DMS 273 treated with DMSO at 0.1 percent for 48 hours (cell line): ENCODE results near the gene NCMAP.

ENCODE experiments used
- DNase-seq: peaks from one replicate; lab custom pipeline; 2025; lab: John Stamatoyannopoulos, UW

NCMAP gene

GRCh38 chr1:24570265-24571125, 14.6 kb downstream of the NCMAP start:
- DNase-seq = no peak

- DNase-seq = no peak
Observed at GRCh38 chr1:24572301-24572700, 16.4 kb downstream of the NCMAP start.

GRCh38 chr1:24575905-24576587, 20.2 kb downstream of the NCMAP start:
- DNase-seq = no peak

- DNase-seq = no peak
Observed at GRCh38 chr1:24578846-24579245, 23.0 kb downstream of the NCMAP start.

- DNase-seq = no peak
Observed at GRCh38 chr1:24580756-24581155, 24.9 kb downstream of the NCMAP start.

GRCh38 chr1:24584171-24584647, 28.3 kb downstream of the NCMAP start:
- DNase-seq = no peak

- no peak for DNase-seq
Observed at GRCh38 chr1:24586119-24586518, 30.2 kb downstream of the NCMAP start.

- no peak for DNase-seq
Observed at GRCh38 chr1:24586970-24587820, 31.3 kb downstream of the NCMAP start.

GRCh38 chr1:24588573-24588972, 32.7 kb downstream of the NCMAP start:
- no peak for DNase-seq

- DNase-seq = no peak
Observed at GRCh38 chr1:24589200-24589599, 33.3 kb downstream of the NCMAP start.

GRCh38 chr1:24591781-24592180, 35.9 kb downstream of the NCMAP start:
- no peak for DNase-seq

GRCh38 chr1:24594328-24594598, 38.4 kb downstream of the NCMAP start:
- DNase-seq = no peak

GRCh38 chr1:24596401-24596880, 40.6 kb downstream of the NCMAP start:
- no peak for DNase-seq

- DNase-seq = no peak
Observed at GRCh38 chr1:24599265-24599664, 43.4 kb downstream of the NCMAP start.

- no peak for DNase-seq
Observed at GRCh38 chr1:24600551-24600950, 44.7 kb downstream of the NCMAP start.

- no peak for DNase-seq
Observed at GRCh38 chr1:24605534-24606295, 49.8 kb downstream of the NCMAP start.

GRCh38 chr1:24606296-24606605, 50.4 kb downstream of the NCMAP start:
- DNase-seq = no peak

- DNase-seq = no peak
Observed at GRCh38 chr1:24606621-24607020, 50.7 kb downstream of the NCMAP start.

GRCh38 chr1:24609949-24610517, 54.1 kb downstream of the NCMAP start:
- DNase-seq = no peak

- DNase-seq = no peak
Observed at GRCh38 chr1:24619376-24619775, 63.5 kb downstream of the NCMAP start.

GRCh38 chr1:24620678-24621077, 64.8 kb downstream of the NCMAP start:
- no peak for DNase-seq

GRCh38 chr1:24621121-24621520, 65.2 kb downstream of the NCMAP start:
- DNase-seq = no peak
